Mononuclear cell (primary cell): Measurements from ENCODE around the gene ABCB9. TPM values are rescaled to one million over a fixed set of nuclear protein-coding genes. Genes with fewer than 3 reads are reported as not detected.
A peak's percentile ranks its signal among the peaks of the same experiment; 100 is the strongest.
"Not testable (repeated sequence)": the region's sequence is repeated elsewhere in the genome, so short reads cannot be mapped to it uniquely, and the experiment has no call there.

Experiments used
- H3K27me3 ChIP-seq: 2 replicates; pipeline ENCODE4 v1.6.0; 2011; ENCODE audit warnings: low read length, control low read depth; ENCODE audit not compliant: insufficient read depth
- H3K4me1 ChIP-seq: 2 replicates; pipeline ENCODE4 v1.5.1; 2011; ENCODE audit warnings: mild to moderate bottlenecking, low read length, control low read depth; ENCODE audit not compliant: insufficient read depth
- H3K4me3 ChIP-seq: 2 replicates; pipeline ENCODE4 v1.5.1; 2011; ENCODE audit warnings: mild to moderate bottlenecking, low read length, moderate library complexity
- H3K9me3 ChIP-seq: 2 replicates; pipeline ENCODE4 v1.5.1; 2011; ENCODE audit warnings: low read depth, mild to moderate bottlenecking, control low read depth, low read length
- total RNA-seq: library from RNA; depleted of rRNA; stranded (reverse); fragments of >200 nt; gene quantifications from one replicate; pipeline ENCODE4 v1.2.3, GENCODE V29; 2012

The ABCB9 gene
- total RNA-seq, 1 donor = 2.1 TPM

DNA sequence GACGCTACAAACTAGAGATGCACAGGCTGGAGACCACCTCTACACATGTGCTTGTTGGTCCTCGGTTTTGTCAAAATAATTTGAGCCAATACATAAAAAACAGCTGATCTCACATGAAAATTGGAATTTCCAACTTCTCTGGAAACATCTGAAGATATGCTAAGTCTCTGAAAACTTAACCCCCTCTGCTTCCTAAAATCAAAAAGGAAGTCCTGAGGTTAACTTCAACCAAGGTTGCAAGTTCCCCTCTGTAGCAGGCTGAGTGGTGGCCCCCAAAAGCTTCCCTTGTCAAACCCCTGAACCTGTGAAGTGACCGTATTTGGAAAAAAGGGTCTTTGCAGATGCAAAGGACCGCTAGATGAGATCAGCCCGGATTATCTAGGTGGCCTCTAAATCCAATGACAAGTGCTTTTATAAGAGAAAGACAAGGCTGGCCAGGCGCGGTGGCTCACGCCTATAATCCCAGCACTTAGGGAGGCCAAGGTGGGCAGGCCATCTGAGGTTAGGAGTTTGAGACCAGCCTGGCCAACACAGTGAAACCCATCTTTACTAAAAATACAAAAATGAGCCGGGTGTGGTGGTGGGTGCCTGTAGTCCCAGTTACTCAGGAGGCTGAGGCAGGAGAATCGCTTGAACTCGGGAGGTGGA is 38.4 kb downstream of the ABCB9 start:
- H3K9me3 ChIP-seq = no peaks in the 10 kb centered on the region

DNA sequence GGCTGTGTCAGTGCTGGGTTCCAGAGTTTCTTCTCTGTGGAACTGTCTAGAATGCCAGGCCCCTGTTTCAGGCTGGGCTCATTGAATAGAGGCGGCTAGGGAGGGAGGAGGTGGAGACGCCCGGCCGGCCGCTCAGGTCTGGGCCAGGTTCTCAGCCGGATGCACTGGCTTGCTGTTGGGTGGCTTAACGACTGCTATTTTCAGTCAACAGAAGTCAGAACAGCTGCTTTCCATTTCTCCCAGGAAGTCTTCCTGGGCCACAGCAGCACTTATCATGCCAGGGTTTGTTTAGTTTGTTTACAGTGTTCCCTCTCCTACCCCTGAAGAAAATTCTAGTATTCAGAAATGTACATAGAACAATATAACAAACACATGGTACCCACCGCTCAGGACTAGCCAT is 44.3 kb downstream of the ABCB9 start:
- Histone ChIP-seq H3K4me1 (peaks cover 17% of the 10 kb centered on the region), H3K9me3 (no peaks in the 10 kb centered on the region), H3K27me3 (no peaks in the 10 kb centered on the region), H3K4me3 (no peak overlapping the region)

More for the DNA sequence above, 38.4 kb downstream of the ABCB9 start:
- Histone ChIP-seq H3K4me3 (no peak overlapping the region), H3K27me3 (no peaks in the 10 kb centered on the region), H3K4me1 (peaks cover 17% of the 10 kb centered on the region)

DNA sequence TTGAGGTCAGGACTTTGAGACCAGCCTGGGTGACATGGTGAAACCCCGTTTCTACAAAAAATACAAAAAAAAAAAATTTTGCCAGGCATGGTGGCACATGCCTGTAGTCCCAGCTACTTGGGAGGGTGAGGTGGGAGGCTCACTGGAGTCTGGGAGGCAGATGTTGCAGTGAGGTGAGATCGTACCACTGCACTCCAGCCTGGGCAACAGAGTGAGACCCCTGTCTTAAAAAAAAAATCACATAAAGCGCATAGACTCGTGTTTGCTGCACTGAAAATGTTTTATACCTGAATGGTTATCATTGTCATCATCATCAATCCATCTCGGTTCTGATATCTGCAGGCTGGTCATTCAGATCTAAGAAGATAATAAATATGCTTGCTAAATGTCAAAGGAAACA is 45.6 kb downstream of the ABCB9 start:
- Histone ChIP-seq H3K4me3 (no peak overlapping the region), H3K4me1 (peaks cover 11% of the 10 kb centered on the region), H3K27me3 (no peaks in the 10 kb centered on the region), H3K9me3 (no peaks in the 10 kb centered on the region)

GRCh38 chr12:122918827-122919226 is 47.4 kb downstream of the ABCB9 start:
- Histone ChIP-seq H3K4me1 (peaks cover 11% of the 10 kb centered on the region), H3K27me3 (no peaks in the 10 kb centered on the region), H3K4me3 (no peak overlapping the region), H3K9me3 (no peaks in the 10 kb centered on the region)

- peaks cover 11% of the 10 kb centered on the region for H3K4me1 ChIP-seq
- H3K27me3 ChIP-seq = no peaks in the 10 kb centered on the region
- no peak overlapping the region for H3K4me3 ChIP-seq
- H3K9me3 ChIP-seq = no peaks in the 10 kb centered on the region
Measured at GRCh38 chr12:122917507-122918121, 48.6 kb downstream of the ABCB9 start.

DNA sequence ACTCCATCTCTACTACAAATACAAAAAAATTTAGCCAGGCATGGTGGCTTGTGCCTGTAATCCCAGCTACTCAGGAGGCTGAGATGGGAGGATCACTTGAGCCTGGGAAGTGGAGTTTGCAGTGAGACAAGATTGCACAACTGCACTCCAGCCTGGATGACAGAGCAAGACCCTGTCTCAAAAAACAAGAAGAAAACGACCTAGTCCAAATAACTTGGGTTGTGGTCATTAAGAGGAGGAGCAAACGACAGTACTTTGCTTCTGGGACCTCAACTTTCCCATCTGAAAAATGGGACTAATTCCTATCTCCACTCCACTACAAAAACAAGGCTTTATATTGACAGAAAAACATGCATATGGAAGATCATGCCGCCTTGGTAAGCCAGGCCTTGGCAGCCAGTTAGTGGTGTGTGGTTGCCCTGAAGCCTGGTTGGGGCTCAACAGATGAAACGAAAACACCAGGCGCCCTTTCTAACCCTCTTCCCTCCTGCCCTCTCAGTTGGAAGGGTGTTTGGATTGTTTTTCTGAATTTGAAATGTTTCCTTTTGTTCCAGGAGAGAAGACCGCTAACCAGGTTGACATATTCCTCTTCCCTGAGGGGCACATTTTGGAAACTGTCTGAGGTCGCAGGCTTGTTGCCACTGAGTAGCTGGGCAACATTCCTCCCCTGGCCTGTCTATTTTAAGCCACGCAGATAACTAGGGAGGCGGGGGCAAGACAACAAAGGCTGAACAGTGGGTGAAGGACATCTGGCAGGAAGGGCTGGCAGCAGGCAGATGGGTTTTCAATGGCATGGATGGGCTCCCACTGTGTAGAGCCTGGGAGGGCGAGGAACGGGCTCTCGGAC is 56.6 kb downstream of the ABCB9 start:
- Histone ChIP-seq H3K4me1 (peaks cover 5% of the 10 kb centered on the region), H3K27me3 (no peaks in the 10 kb centered on the region), H3K4me3 (no peak overlapping the region), H3K9me3 (no peaks in the 10 kb centered on the region)

GRCh38 chr12:122908915-122909314 is 57.3 kb downstream of the ABCB9 start:
- H3K27me3 ChIP-seq = no peaks in the 10 kb centered on the region
- H3K4me1 ChIP-seq = peaks cover 11% of the 10 kb centered on the region
- no peaks in the 10 kb centered on the region for H3K9me3 ChIP-seq
- no peak overlapping the region for H3K4me3 ChIP-seq

GRCh38 chr12:122905258-122905657 is 61.0 kb downstream of the ABCB9 start:
- peaks cover 42% of the 10 kb centered on the region for H3K4me1 ChIP-seq
- not testable (repeated sequence) for H3K9me3 ChIP-seq, H3K4me3 ChIP-seq, H3K27me3 ChIP-seq

DNA sequence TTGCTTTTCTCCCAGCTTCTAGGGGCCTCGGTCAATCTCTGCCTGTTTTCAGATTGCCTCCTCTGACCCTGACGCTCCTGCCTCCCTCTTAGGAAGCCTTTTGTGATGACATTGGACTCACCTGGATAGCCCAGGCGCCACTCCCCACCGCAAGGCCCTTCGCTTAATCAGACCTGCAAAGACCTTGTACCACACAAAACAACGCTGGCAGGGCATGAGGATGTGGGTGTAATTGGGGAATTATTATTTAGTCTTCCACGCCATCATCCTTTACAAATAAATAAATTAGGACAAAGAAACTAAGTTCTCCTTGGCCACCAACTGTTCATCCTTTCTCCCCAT is 62.6 kb downstream of the ABCB9 start:
- Histone ChIP-seq H3K4me1 (peaks cover 57% of the 10 kb centered on the region), H3K27me3 (no peaks in the 10 kb centered on the region), H3K4me3 (no peak overlapping the region), H3K9me3 (no peaks in the 10 kb centered on the region)

DNA sequence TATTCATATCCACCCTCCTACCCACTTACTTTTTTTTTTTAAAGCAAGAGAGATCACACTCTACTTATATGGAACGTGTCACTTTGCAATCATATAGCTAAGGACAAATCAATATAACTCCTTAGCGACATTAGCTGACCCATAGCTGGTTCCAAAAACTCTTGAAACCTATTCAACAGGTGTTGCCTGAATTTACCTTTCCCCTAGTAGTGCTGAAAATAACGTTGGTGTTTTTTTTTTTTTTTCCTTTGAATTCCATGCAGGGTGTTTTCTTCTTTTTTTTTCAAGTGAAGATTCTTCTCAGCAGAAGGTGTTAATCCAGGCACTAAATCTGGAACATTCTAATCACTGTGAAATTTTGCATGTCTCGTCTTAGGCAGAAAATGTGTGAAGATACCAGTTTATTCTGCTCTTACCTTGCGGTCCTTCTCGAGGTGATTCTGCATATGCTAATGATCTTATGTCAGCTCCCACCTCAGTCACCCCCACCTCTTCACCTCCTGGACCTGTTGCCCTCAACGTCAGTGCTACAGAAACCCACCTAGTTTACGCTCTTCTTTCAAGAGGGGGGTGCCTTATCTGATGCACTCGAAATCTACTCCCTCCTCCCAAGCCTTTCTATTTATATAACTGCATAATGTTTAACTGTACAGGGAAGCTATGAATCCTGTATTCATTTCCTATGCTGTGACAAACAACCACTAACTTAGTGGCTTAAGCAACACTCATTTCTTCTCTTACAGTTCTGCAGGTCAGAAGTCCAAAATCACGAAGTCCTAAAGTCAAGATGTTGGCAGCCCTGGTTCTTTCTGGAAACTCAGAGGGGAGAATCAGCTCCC is 63.2 kb downstream of the ABCB9 start:
- Histone ChIP-seq H3K4me1 (peaks cover 63% of the 10 kb centered on the region), H3K4me3 (no peak overlapping the region), H3K27me3 (no peaks in the 10 kb centered on the region), H3K9me3 (no peaks in the 10 kb centered on the region)

DNA sequence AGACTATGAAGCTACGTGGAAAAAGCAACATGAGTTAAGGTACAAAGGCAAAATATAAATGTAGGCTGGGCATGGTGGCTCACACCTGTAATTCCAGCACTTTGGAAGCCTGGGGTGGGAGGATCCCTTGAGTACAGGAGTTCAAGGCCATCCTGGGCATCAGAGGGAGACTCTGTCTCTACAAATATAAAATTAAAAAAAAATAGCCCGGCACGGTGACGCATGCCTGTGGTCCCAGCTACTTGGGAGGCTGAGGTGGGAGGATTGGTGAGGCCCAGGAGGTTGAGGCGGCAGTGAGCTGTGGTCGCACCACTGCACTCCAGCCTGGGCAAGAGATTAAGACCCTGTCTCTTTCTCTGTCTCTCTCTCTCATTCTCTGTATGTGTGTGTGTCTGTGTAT is 66.4 kb downstream of the ABCB9 start:
- H3K27me3 ChIP-seq = no peaks in the 10 kb centered on the region
- no peak overlapping the region for H3K4me3 ChIP-seq
- H3K9me3 ChIP-seq = no peaks in the 10 kb centered on the region
- peaks cover 84% of the 10 kb centered on the region for H3K4me1 ChIP-seq

DNA sequence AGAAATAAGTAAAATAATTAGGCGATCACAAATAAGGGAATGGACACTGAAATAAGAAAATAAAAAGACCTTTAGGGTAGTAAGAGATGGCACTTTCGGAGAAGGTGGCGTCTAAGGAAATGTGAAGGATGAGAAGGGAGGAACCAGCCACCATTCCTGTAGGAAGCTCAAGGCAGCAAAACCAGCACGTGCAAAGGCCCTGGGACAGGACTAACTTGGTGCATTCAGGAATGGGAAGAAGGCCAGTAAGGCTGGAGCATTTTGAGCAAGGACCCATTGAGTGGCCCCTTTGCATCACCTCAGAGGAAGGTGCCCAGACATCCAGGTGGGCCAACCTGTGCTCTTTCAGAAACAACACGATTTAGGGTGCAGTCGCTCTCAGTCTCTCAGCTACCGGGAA is 69.6 kb downstream of the ABCB9 start:
- Histone ChIP-seq H3K4me1 (peaks cover 91% of the 10 kb centered on the region), H3K9me3 (no peaks in the 10 kb centered on the region), H3K27me3 (no peaks in the 10 kb centered on the region), H3K4me3 (no peak overlapping the region)

- H3K27me3 ChIP-seq = no peaks in the 10 kb centered on the region
- no peaks in the 10 kb centered on the region for H3K9me3 ChIP-seq
- H3K4me1 ChIP-seq = peaks cover 92% of the 10 kb centered on the region
- peak within 1 kb of the TSS; percentile 93 for H3K4me3 ChIP-seq
Measured at GRCh38 chr12:122895704-122896636, 70.3 kb downstream of the ABCB9 start, which contains the start of gene VPS37B. Gene VPS37B (minus strand): TSS chr12:122896124. CDS start chr12:122896062, 62 bp downstream.

DNA sequence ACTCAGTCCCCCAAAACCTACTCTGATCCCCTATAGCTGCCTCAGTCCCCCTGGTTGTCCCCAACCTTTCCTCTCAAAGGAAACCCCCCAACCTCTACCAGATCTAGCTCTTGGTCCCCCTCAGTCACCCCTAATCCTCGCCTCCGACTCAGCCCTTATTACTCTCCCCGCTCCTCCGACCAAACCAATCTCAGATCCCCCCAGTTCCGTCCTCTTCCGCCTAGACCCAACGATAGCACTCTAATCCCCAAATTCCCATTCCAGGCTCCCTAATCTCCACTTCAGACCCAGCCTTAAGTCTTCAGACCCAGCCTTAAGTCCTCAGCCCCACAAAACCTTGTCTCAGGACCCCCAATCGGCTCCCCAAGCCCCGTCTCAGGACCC is 71.0 kb downstream of the ABCB9 start:
- H3K4me1 ChIP-seq = peaks cover 92% of the 10 kb centered on the region
- no peaks in the 10 kb centered on the region for H3K27me3 ChIP-seq

More for the DNA sequence above, 71.0 kb downstream of the ABCB9 start:
- peak overlapping the region; percentile 93 for H3K4me3 ChIP-seq
- no peaks in the 10 kb centered on the region for H3K9me3 ChIP-seq
